ENCODE data around the gene PKD1. TPM values are rescaled to one million over a fixed set of nuclear protein-coding genes. Genes with fewer than 3 reads are reported as not detected.
"Not testable (repeated sequence)": the region's sequence is repeated elsewhere in the genome, so short reads cannot be mapped to it uniquely, and the experiment has no call there.

The PKD1 gene
- total RNA-seq, 1 experiment from 2014 or later, result 137 TPM

DNA sequence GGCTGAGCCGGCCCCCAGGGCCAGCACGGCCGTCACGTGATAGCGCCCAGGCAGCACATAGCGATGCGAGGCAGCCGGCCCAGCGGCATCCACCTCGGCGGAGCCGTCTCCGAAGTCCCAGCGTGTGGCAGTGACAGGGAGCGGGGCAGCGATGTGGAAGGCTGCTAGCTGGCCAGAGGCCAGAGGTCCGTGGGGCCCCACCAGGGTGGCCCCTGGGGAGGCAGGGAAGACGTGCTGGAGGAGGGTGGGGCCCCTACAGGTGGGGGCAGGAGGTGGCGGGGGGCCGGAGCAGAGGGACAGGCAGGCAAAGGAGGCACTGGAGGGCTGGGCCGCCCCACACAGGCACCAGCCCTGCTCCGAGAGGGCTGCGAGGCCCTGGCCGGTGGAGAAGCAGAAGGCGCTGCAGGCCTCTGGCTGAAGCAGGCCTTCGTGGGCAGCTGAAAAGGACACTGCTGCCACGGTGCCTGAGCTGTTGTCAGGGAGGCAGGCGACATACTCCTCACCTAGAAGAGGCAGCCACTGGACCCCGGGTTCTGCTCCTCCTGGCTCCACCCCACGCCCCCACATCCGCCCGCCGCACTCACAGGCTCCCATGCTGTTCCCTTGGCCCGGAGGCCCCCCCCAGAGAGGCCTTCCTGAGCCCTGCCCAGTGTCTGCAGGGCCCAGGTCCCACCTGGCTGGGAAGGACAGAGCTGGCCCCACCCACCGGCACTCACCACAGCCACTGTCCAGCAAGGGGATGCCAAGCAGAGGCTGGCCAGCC, 17.6 kb downstream of the PKD1 start:
- H3K9me3 ChIP-seq (ENCODE audit: control insufficient read depth in 1 of 2, insufficient read depth in 1 of 2, low read depth in 1 of 2, low read length in 2 of 2); RAD21 ChIA-PET (ENCODE audit: low non-redundant PET in 1 of 2, low total read pairs in 2 of 2, uncharacterized antibody in 2 of 2, unreplicated experiment in 2 of 2); POLR2A ChIA-PET; H3K27me3 ChIP-seq (ENCODE audit: insufficient read depth, low read length); H3K4me2 ChIP-seq (ENCODE audit: low read length); ATAC-seq; H3K9me2 ChIP-seq (ENCODE audit: insufficient read depth); H3K27ac ChIP-seq (ENCODE audit: low read depth, low read length); H3K4me1 ChIP-seq (ENCODE audit: control insufficient read depth in 1 of 2, insufficient read depth in 2 of 2, low read length in 2 of 2); intact Hi-C loops (cut with micrococcal nuclease); H4K20me1 ChIP-seq (ENCODE audit: insufficient read depth); H2AFZ ChIP-seq (ENCODE audit: low read depth, low read length, poor library complexity, severe bottlenecking); CTCF ChIA-PET; H3K9ac ChIP-seq (ENCODE audit: low read length); H3K4me3 ChIP-seq (replicated peaks in 1 of 2; ENCODE audit: low read depth in 1 of 2, low read length in 2 of 2); DNase-seq (ENCODE audit: low read depth, low spot score); H3K36me3 ChIP-seq (ENCODE audit: control insufficient read depth in 1 of 2, insufficient read depth in 2 of 2, low read length in 2 of 2): not testable (repeated sequence)
- H3K79me2 ChIP-seq (ENCODE audit: insufficient read depth, low read length), result peaks cover 13% of the 10 kb centered on the region; the same call in 1 of the 2 replicates
- BruUV-seq (replicated peaks), result TSS peak; percentile 21

GRCh38 chr16:2117341-2117740, 18.4 kb downstream of the PKD1 start:
- RAD21 ChIA-PET (ENCODE audit: low non-redundant PET in 1 of 2, low total read pairs in 2 of 2, uncharacterized antibody in 2 of 2, unreplicated experiment in 2 of 2); H2AFZ ChIP-seq (ENCODE audit: low read depth, low read length, poor library complexity, severe bottlenecking); H3K4me2 ChIP-seq (ENCODE audit: low read length); ATAC-seq; H3K27me3 ChIP-seq (ENCODE audit: insufficient read depth, low read length); H3K9me3 ChIP-seq (ENCODE audit: control insufficient read depth in 1 of 2, insufficient read depth in 1 of 2, low read depth in 1 of 2, low read length in 2 of 2); intact Hi-C loops (cut with micrococcal nuclease); H4K20me1 ChIP-seq (ENCODE audit: insufficient read depth); H3K4me3 ChIP-seq (replicated peaks in 1 of 2; ENCODE audit: low read depth in 1 of 2, low read length in 2 of 2); H3K27ac ChIP-seq (ENCODE audit: low read depth, low read length); BruUV-seq (replicated peaks); H3K9ac ChIP-seq (ENCODE audit: low read length); CTCF ChIA-PET; POLR2A ChIA-PET; H3K36me3 ChIP-seq (ENCODE audit: control insufficient read depth in 1 of 2, insufficient read depth in 2 of 2, low read length in 2 of 2); H3K9me2 ChIP-seq (ENCODE audit: insufficient read depth); DNase-seq (ENCODE audit: low read depth, low spot score); H3K4me1 ChIP-seq (ENCODE audit: control insufficient read depth in 1 of 2, insufficient read depth in 2 of 2, low read length in 2 of 2): not testable (repeated sequence)
- peaks cover 11% of the 10 kb centered on the region; the same call in 1 of the 2 replicates for H3K79me2 ChIP-seq (ENCODE audit: insufficient read depth, low read length)

- H2AFZ ChIP-seq (ENCODE audit: low read depth, low read length, poor library complexity, severe bottlenecking); CTCF ChIA-PET: not testable (repeated sequence)
These were observed 19.3 kb downstream of the PKD1 start for GRCh38 chr16:2116428-2116827.

More at GRCh38 chr16:2116428-2116827, 19.3 kb downstream of the PKD1 start:
- H3K79me2 ChIP-seq (ENCODE audit: insufficient read depth, low read length); H3K9ac ChIP-seq (ENCODE audit: low read length); H3K36me3 ChIP-seq (ENCODE audit: control insufficient read depth in 1 of 2, insufficient read depth in 2 of 2, low read length in 2 of 2); H3K4me1 ChIP-seq (ENCODE audit: control insufficient read depth in 1 of 2, insufficient read depth in 2 of 2, low read length in 2 of 2); H3K27me3 ChIP-seq (ENCODE audit: insufficient read depth, low read length); DNase-seq (ENCODE audit: low read depth, low spot score); BruUV-seq (replicated peaks); H3K9me3 ChIP-seq (ENCODE audit: control insufficient read depth in 1 of 2, insufficient read depth in 1 of 2, low read depth in 1 of 2, low read length in 2 of 2); H3K27ac ChIP-seq (ENCODE audit: low read depth, low read length); intact Hi-C loops (cut with micrococcal nuclease); RAD21 ChIA-PET (ENCODE audit: low non-redundant PET in 1 of 2, low total read pairs in 2 of 2, uncharacterized antibody in 2 of 2, unreplicated experiment in 2 of 2); H3K9me2 ChIP-seq (ENCODE audit: insufficient read depth); H3K4me3 ChIP-seq (replicated peaks in 1 of 2; ENCODE audit: low read depth in 1 of 2, low read length in 2 of 2); H3K4me2 ChIP-seq (ENCODE audit: low read length); H4K20me1 ChIP-seq (ENCODE audit: insufficient read depth); POLR2A ChIA-PET; ATAC-seq: not testable (repeated sequence)

All from HCT116 (cell line).